Peyer's patch (tissue), 4 donors: ENCODE results near the gene HSPBP1. TPM values are rescaled to one million over a fixed set of nuclear protein-coding genes. Genes with fewer than 3 reads are reported as not detected.

Experiments
- DNase-seq, 3 donors: peaks; one replicate each; pipeline ENCODE4 v3.0.0-alpha.2; 2017 to 2019
- H3K27ac ChIP-seq, 4 donors: fragments of 200-600 bp; sonication (generic); one replicate each; pipeline ENCODE4 v1.5.1; 2016 to 2019
- H3K27me3 ChIP-seq, 2 donors: fragments of 200-600 bp; sonication (generic); one replicate each; pipeline ENCODE4 v1.5.1; 2019
- H3K36me3 ChIP-seq, 3 donors: fragments of 200-600 bp; sonication (generic); one replicate each; pipeline ENCODE4 v1.5.1; 2016 to 2019
- H3K4me1 ChIP-seq, 4 donors: fragments of 200-600 bp; sonication (generic); one replicate each; pipeline ENCODE4 v1.5.1; 2016 to 2019
- H3K4me3 ChIP-seq, 4 donors: fragments of 200-600 bp; sonication (generic); 1 replicate in 3 of 4; 2 replicates in 1 of 4; pipeline ENCODE4 v1.5.1; 2016 to 2019; ENCODE audit warnings: mild to moderate bottlenecking in 1 of 4
- H3K9me3 ChIP-seq, 4 donors: fragments of 200-600 bp; sonication (generic); one replicate each; pipeline ENCODE4 v1.5.1; 2016 to 2019; ENCODE audit warnings: mild to moderate bottlenecking in 1 of 4
- CTCF ChIP-seq, 6 experiments: fragments of 450-650 bp in 4 of 6; fragments of 200-600 bp in 2 of 6; sonication (generic) in 1 of 6; IDR thresholded peaks; one replicate each; pipeline ENCODE4 v1.5.1; 2017 to 2019; ENCODE audit warnings: antibody characterized with exemption in 6 of 6, mild to moderate bottlenecking in 3 of 6, moderate library complexity in 1 of 6
- POLR2A ChIP-seq, 2 donors: fragments of 450-650 bp; IDR thresholded peaks; one replicate each; pipeline ENCODE4 v1.5.1; 2017; ENCODE audit warnings: antibody characterized with exemption in 2 of 2, mild to moderate bottlenecking in 2 of 2, moderate library complexity in 2 of 2
- total RNA-seq, 4 donors: library from RNA; depleted of rRNA; stranded (reverse); fragments of >200 nt; gene quantifications; one replicate each; pipeline ENCODE4 v1.1.0, GENCODE V29; 2016

Gene HSPBP1
- total RNA-seq, 4 donors from 2014 or later = 14.4 to 38.0 (median 25.6) TPM

- peaks cover 0 to 44% (median 29%) of the 10 kb centered on the region in 4 donors for H3K4me1 ChIP-seq
- no peak overlapping the region for H3K4me3 ChIP-seq
- peak in 2 of 3 donors; percentile 50 to 76 for DNase-seq
- no peaks in the 10 kb centered on the region for H3K9me3 ChIP-seq
- H3K27me3 ChIP-seq = no peaks in the 10 kb centered on the region
- peaks cover 0 to 62% (median 0%) of the 10 kb centered on the region in 3 donors for H3K36me3 ChIP-seq
- H3K27ac ChIP-seq = peak overlapping the region in 2 of 4 donors; percentile 33 to 52
- TF ChIP-seq POLR2A (IDR thresholded peaks at IDR 0.05) (no peak), CTCF (IDR thresholded peaks at IDR 0.05) (peak in 2 of 6 experiments; percentile 4 to 13)
Observed at GRCh38 chr19:55247621-55248099, 32.2 kb downstream of the HSPBP1 start.

GRCh38 chr19:55246462-55247451, 33.2 kb downstream of the HSPBP1 start:
- H3K27me3 ChIP-seq = no peaks in the 10 kb centered on the region
- no peaks in the 10 kb centered on the region for H3K9me3 ChIP-seq
- H3K27ac ChIP-seq = no peak overlapping the region
- no peak for DNase-seq
- H3K36me3 ChIP-seq = peaks cover 0 to 69% (median 0%) of the 10 kb centered on the region in 3 donors
- TF ChIP-seq CTCF (IDR thresholded peaks at IDR 0.05) = no peak
- no peak for TF ChIP-seq POLR2A (IDR thresholded peaks at IDR 0.05)
- H3K4me3 ChIP-seq = no peak overlapping the region
- H3K4me1 ChIP-seq = peaks cover 0 to 36% (median 20%) of the 10 kb centered on the region in 4 donors

- Histone ChIP-seq H3K27ac (no peak overlapping the region), H3K4me3 (no peak overlapping the region), H3K27me3 (no peaks in the 10 kb centered on the region), H3K4me1 (peaks cover 0 to 26% (median 8%) of the 10 kb centered on the region in 4 donors), H3K9me3 (no peaks in the 10 kb centered on the region), H3K36me3 (peaks cover 0 to 71% (median 0%) of the 10 kb centered on the region in 3 donors)
- no peak for TF ChIP-seq CTCF (IDR thresholded peaks at IDR 0.05)
- TF ChIP-seq POLR2A (IDR thresholded peaks at IDR 0.05) = no peak
- peak in 1 of 3 donors; percentile 39 for DNase-seq
Observed at GRCh38 chr19:55245236-55245904, 34.5 kb downstream of the HSPBP1 start.

GRCh38 chr19:55244004-55244680, 35.8 kb downstream of the HSPBP1 start:
- H3K36me3 ChIP-seq = peaks cover 0 to 82% (median 0%) of the 10 kb centered on the region in 3 donors
- H3K9me3 ChIP-seq = no peaks in the 10 kb centered on the region
- H3K4me3 ChIP-seq = no peak overlapping the region
- DNase-seq = peak in 1 of 3 donors; percentile 20
- no peak overlapping the region for H3K27ac ChIP-seq
- TF ChIP-seq POLR2A (IDR thresholded peaks at IDR 0.05) (no peak), CTCF (IDR thresholded peaks at IDR 0.05) (no peak)
- peaks cover 0 to 23% (median 7%) of the 10 kb centered on the region in 4 donors for H3K4me1 ChIP-seq
- H3K27me3 ChIP-seq = no peaks in the 10 kb centered on the region

- no peak overlapping the region for H3K4me3 ChIP-seq
- H3K36me3 ChIP-seq = peaks cover 0 to 98% (median 0%) of the 10 kb centered on the region in 3 donors
- no peak overlapping the region for H3K27ac ChIP-seq
- no peak for DNase-seq
- H3K9me3 ChIP-seq = no peaks in the 10 kb centered on the region
- H3K27me3 ChIP-seq = no peaks in the 10 kb centered on the region
- peaks cover 0 to 7% (median 0%) of the 10 kb centered on the region in 4 donors for H3K4me1 ChIP-seq
- no peak for TF ChIP-seq POLR2A (IDR thresholded peaks at IDR 0.05)
- TF ChIP-seq CTCF (IDR thresholded peaks at IDR 0.05) = no peak
Observed at GRCh38 chr19:55242517-55242916, 37.4 kb downstream of the HSPBP1 start.
